AG10803 (cell line): ENCODE measurements around the gene PDE6C.

Source experiments
- DNase-seq: peaks from one replicate; pipeline ENCODE4 v3.0.0; 2010; ENCODE audit warnings: low read depth
- H3K4me3 ChIP-seq: 2 replicates; pipeline ENCODE4 v1.5.1; 2011; ENCODE audit warnings: mild to moderate bottlenecking, low read length, control low read depth
- TF ChIP-seq, protein P1 (sequence below): conservative IDR thresholded peaks from 2 replicates; pipeline ENCODE4 v1.5.1; 2011; ENCODE audit warnings: mild to moderate bottlenecking, low read length, control low read depth, inconsistent platforms

PDE6C gene

DNA sequence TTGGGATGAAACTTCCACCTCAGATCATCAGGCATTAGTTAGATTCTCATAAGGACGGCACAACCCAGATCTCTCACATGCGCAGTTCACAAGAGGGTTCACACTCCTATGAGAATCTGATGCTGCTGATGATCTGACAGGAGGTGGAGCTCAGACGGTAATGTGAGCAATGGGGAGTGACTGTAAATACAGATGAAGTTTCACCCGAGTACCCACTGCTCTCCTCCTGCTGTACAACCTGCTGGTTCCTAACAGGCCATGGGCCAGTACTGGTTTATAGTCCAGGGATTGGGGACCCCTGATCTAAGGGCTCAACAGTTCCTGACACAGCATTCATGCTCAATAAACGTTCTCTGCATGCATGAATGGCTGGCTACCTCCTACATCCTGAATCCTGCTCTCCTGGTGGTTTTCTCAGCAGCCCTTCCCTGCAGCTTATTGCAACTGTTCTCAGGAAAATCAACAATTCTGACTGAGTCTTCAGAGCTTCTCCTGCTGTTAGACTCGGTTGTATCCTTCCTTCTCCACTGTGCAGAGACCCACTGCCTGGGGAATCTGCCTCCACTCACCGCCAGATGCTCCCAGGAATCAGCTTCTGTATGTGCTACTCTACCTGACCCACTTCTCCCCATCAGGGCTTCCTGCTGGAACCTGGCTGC lies 17.4 kb downstream of the PDE6C start:
- TF ChIP-seq, protein P1, sequence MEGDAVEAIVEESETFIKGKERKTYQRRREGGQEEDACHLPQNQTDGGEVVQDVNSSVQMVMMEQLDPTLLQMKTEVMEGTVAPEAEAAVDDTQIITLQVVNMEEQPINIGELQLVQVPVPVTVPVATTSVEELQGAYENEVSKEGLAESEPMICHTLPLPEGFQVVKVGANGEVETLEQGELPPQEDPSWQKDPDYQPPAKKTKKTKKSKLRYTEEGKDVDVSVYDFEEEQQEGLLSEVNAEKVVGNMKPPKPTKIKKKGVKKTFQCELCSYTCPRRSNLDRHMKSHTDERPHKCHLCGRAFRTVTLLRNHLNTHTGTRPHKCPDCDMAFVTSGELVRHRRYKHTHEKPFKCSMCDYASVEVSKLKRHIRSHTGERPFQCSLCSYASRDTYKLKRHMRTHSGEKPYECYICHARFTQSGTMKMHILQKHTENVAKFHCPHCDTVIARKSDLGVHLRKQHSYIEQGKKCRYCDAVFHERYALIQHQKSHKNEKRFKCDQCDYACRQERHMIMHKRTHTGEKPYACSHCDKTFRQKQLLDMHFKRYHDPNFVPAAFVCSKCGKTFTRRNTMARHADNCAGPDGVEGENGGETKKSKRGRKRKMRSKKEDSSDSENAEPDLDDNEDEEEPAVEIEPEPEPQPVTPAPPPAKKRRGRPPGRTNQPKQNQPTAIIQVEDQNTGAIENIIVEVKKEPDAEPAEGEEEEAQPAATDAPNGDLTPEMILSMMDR: no peak
- DNase-seq: no peak
- H3K4me3 ChIP-seq: no peak overlapping the region

DNA sequence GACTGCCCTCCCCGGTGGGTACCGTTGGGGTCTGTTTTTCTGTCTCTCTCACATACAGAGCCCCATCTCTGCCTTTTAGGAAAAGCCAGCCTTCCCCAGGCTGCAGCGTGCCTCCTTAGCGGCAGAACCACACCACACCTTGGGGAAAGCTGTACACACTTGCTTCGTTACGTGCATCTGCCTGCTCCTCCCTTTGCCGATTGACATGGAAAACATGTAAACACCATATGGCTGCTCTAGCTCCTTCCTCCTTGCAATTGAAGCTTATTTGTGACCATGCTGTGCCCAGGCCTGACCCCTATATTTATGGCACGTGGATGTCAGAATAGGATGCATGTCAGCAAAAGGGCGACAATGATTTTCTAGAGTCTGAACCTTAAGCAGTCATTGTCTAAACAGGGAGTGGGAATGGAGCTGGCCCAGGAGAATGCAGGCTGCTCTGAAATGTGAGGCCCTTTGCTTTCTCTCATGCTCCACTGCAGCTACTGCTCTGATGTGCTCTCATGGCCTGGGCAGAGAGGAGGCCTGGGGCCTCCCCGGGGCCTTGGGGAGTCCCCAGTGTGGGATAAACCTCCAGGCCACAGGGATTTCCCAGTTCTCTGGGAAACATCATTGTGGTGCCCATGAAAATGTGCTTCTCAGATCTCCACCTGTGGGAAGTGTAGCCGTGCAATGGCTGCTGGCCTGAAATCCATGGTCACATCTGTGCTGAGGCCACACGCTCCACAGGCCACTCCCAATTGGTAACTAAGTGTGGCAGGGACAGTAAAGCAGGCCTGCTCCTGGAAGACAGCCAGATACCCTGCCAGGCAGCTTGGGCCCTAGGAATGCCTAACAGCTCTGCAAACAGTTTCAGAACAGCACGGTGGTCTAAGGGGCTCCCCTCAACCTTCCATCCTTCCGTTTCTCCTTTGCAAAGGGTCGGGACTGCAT lies 18.6 kb downstream of the PDE6C start:
- TF ChIP-seq, protein P1: no peak
- H3K4me3 ChIP-seq: no peak overlapping the region
- DNase-seq: no peak

DNA sequence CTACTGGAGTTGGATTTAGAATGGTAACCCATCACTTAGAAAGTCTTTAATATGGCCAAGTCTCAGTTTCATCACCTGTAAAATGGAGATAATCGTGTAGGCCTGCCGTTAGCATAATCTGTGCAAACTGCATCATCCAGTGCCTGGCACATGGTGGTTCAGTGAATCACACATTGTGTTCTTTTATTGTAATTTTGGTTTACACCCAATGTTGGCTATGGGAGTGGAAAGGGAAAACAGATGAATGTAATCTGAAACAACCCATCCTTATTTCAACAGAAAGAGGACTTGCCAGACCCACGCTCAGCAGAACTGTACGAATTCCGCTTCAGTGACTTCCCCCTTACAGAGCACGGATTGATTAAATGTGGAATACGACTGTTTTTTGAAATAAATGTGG lies 27.5 kb downstream of the PDE6C start:
- H3K4me3 ChIP-seq: no peak overlapping the region
- DNase-seq: no peak
- TF ChIP-seq, protein P1: no peak

DNA sequence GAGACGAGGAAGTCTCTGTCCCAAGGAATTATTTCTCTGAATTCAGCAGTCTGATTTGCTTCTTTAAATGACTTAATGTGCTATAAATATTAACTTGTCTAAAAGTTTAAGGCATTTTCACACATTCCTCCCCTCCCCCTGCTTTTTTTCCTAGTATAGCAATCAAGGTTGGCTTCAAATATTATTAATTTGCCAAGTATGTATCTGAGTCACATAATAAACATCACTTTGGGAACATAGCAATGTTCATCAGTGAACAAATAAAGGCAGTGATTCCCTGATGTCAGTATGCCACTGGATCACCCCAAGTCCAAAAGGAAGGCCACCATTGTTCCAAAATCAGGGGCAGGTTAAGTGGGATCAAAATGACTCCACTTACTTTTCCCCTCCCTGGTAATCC lies 40.5 kb downstream of the PDE6C start:
- TF ChIP-seq, protein P1: no peak
- H3K4me3 ChIP-seq: no peak overlapping the region
- DNase-seq: peak; percentile 12

DNA sequence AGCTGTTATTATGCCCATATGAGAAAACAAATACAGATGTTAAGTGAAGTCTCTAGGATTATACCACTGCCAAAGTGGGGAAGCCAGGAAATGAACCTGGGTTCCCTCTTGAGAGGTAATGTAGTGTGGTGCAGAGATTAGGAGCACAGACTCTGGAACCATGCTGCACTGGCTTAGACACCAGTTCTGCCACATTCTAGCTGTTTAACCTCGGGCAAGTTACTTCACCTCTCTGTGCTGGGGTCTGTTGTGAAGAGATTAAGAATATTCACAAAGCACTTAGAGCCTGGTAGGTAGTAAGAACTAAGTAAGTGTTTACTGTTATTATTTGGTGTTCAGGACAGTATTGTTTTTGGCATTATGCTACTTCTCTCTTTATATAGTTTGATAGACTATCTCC lies 41.9 kb downstream of the PDE6C start:
- DNase-seq: no peak
- TF ChIP-seq, protein P1: no peak
- H3K4me3 ChIP-seq: no peak overlapping the region

DNA sequence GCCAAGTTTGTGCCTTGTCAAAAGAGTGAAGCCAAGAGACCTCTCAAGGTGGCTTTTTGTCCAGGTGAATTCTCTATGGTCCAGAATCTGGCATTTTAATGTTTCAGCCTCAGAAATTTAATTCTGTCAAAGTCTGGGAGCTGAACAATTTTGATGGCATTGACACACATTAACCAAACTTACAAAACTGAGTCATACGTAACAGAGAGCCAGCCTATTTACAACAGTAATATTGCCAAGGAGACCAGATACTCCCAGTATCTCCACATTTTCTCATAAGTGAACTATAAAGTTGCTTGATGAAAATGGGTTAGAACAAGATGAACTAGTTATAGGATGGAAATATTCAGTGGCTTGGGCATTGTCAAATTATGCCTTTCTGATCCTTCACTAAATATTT lies 43.8 kb downstream of the PDE6C start:
- H3K4me3 ChIP-seq: no peak overlapping the region
- no peak for DNase-seq
- TF ChIP-seq, protein P1: no peak

DNA sequence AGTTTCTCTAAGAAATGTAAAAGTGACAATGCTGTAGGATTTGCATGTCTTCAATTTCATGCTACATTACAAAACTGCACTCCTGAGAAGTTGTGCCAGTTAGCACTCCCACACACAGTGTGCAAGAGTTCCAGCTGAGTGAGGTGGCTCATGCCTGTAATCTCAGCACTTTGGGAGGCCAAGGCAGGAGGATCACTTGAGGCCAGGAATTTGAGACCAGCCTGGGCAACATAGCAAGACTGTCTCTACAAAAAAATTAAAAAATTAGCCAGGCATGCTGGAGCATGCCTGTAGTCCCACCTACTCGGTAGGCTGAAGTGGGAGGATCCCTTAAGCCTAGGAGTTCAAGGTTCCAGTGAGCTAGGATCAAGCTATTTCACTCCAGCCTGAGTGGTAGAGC lies 45.4 kb downstream of the PDE6C start:
- no peak overlapping the region for H3K4me3 ChIP-seq
- TF ChIP-seq, protein P1: no peak
- no peak for DNase-seq
